IPS DF 4.7 (cell line): ENCODE measurements around the gene SCN9A.
"Not testable (repeated sequence)": the region's sequence is repeated elsewhere in the genome, so short reads cannot be mapped to it uniquely, and the experiment has no call there.

Experiments
- DNase-seq: peaks from one replicate; pipeline ENCODE4 v3.0.0-alpha.2; 2013; ENCODE audit warnings: low spot score; ENCODE audit errors: extremely low read depth

The SCN9A gene

DNA sequence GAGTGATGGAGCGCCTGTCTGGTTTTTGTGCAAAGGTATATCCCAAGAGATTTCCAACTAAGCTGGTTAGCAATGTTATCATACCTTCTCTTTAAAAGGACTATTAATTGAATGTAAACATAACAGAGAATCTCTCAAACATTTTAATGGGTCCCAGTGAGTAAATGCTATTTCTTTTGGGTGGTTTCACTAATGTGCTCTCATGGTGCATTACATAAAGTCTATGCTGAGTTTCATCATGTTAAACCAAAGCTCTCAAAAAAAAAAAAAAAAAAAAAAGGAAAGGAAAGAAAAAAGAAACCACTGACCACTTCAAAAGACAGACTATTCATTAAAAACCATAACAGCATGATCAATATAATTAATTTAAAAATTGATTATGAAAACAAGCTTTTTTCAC lies 128.8 kb downstream of the SCN9A start:
- DNase-seq, result no peak

- DNase-seq, result no peak
Observed at GRCh38 chr2:166242309-166242708, 133.4 kb downstream of the SCN9A start.

DNA sequence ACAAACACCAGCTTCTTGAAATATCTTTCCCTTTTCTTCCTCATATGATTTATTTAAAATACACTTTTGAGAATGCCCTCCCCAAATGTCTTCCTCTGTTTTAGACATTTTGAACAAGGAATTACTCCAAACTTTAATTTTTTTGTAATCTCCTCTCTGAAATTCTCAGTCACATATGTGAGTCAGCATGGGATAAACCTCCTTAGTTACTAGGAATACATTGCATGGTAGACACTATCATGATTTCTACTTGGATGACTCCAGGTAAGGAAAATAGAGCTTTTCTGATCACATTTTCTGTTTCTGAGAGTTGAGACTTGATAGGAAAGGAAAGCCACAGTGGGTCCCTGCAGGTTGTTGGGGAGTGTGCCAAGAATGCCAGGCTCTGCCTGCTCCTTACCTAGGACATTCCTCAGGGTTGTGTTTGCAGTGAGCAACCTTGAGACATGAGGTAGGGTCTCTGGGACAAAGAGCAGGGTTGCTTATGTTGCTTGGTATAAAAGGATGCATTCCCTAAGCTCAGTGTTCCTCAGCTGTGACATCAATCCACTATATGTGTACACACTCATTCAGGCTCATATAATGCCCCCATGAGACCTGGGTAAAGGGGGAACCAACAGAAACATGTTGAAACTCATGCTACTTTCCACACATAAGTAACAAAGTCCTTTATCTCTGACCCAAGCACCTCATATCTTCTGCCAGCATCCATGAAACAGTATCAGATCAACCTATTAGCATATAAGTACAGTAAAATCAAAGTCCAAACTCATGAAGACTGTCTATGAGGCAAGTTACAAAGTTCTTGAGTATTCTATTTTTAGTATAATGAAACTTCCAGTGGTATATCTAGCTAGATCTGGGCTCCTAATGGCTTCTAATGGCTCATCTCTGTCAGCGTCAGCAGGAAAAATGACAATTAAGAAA lies 135.1 kb downstream of the SCN9A start:
- DNase-seq, result no peak

DNA sequence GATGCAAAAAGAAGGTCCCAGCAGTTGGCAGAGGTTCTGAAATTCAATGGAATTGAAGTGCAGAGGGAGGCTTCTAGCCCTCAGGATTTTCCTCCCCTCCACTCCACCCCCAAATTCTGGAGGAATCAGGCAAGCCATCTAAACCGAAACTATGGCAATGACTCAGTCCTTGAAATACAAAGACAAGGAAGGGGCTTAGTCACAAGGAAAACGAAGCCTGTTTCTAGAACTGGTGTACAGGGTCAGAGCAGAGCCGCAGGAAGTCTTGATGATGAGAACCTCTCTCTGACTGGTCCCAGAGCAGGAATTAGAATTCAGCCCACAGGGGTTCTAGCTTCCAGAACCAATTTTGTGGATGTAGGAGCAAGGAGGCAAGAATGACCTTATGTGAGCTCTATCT lies 136.2 kb downstream of the SCN9A start:
- DNase-seq, result no peak

- DNase-seq, result no peak
Observed at GRCh38 chr2:166238176-166238575, 137.6 kb downstream of the SCN9A start.

DNA sequence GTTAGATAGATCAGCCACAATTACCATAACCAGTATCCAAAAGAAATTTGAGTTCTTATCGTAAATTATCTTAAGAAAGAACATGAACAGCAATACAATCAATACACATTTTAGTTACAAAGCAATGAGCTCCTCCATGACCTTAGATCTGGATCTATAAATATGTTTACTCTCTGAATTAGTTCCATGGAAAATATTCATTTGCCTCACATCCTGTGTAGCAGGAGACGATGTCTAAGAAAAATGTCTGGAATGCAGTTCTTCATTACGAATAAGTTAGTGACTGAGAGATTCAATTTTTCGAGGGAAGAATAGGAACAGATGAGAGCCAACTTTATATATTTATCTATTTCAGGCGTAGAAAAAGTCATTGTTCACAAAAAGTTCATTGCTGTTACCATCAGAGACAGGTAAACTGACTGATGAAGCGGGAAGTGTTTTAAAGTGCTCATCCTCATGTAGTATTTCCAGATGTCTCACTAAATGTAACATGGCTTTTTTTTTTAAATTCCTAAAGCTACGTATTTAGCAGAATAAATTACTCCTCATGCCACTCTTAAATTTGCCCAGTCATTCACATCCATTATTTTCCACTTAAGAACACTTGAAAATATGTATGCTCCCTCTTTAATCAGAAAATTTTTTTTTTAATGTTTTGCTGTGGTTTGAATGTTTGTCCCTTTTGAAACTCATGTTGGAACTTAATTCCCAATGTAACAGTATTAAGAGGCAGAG lies 141.5 kb downstream of the SCN9A start:
- DNase-seq, result no peak

DNA sequence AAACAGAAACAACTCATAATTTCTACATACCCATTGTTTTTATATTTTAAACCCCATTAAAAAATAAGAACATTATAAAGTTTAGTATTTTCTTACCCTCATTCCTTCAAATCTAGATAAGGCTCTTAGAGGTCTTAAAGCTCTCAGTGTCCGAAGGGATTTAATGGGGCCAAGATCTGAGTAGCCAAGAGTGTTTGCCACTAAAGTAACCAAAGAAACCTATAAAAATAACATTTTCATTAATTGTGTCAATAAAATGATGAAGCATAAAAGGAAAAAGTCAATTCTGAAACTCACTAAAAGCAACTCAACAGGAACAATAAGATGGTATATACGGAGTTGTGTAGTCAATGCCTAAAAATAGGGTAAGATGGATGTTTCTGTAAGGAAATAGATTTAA lies 142.5 kb downstream of the SCN9A start:
- DNase-seq, result no peak

DNA sequence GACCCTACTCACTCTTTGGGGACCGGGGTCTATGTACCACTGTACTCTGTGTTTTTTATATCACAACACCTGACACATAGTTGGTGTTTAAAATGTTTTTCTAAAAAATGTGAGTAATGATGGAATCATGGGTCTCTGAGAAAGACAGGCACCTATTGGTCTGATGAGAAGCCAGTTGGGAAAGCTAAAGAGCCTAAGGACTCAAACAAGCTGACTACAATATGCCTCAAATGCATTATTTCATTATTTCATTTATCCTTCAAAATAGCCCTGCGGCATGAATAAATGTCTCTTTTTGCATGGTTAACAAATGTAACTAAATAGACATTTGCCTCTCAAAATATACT lies 145.0 kb downstream of the SCN9A start:
- no peak for DNase-seq

- no peak for DNase-seq
Observed at GRCh38 chr2:166230024-166230723, 145.6 kb downstream of the SCN9A start.

- no peak for DNase-seq
Observed at GRCh38 chr2:166229678-166230023, 146.1 kb downstream of the SCN9A start.

GRCh38 chr2:166224197-166224596 lies 151.5 kb downstream of the SCN9A start:
- no peak for DNase-seq

DNA sequence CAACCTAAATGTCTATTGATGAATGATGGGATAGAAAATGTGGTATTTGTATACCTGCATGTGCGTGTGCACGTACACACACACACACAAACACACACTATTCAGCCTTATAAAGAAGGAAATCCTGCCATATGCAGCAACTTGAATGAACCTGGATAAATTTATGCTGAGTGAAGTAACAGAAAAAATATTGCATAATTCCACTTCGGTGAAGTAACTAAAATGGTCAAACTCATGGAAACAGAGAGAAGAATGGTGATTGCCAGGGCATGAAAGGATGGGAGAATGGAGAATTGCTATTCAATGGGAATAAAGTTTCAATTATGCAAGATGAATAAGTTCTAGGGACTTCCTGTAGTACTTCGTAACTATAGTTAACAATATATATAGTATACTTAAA lies 152.4 kb downstream of the SCN9A start:
- no peak for DNase-seq

GRCh38 chr2:166211079-166211478 lies 164.7 kb downstream of the SCN9A start:
- no peak for DNase-seq

- not testable (repeated sequence) for DNase-seq
Observed at GRCh38 chr2:166209944-166210343, 165.8 kb downstream of the SCN9A start.

GRCh38 chr2:166209367-166209766 lies 166.4 kb downstream of the SCN9A start:
- not testable (repeated sequence) for DNase-seq

GRCh38 chr2:166206153-166206552 lies 169.6 kb downstream of the SCN9A start:
- DNase-seq, result not testable (repeated sequence)

GRCh38 chr2:166202778-166203177 lies 173.0 kb downstream of the SCN9A start:
- DNase-seq, result no peak

GRCh38 chr2:166197446-166197845 lies 178.3 kb downstream of the SCN9A start:
- no peak for DNase-seq

DNA sequence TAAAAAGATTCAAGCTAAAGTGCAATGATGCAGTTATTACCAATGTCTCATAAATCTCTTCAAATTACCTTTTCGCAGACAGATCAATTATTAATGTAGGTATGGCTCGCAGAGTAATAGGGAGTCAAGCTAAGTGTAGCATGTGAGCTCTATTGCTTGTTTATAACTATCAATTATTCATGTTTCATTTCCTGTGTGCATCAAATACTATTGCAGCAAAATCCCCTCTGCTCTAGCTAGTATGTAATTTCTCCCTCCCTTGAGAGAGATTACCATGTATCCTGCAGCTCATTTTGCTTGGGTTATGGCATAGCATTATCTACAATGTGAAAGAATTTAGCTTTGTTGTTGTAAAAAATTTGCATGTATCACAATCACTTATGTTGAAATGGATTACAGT lies 182.3 kb downstream of the SCN9A start:
- no peak for DNase-seq

DNA sequence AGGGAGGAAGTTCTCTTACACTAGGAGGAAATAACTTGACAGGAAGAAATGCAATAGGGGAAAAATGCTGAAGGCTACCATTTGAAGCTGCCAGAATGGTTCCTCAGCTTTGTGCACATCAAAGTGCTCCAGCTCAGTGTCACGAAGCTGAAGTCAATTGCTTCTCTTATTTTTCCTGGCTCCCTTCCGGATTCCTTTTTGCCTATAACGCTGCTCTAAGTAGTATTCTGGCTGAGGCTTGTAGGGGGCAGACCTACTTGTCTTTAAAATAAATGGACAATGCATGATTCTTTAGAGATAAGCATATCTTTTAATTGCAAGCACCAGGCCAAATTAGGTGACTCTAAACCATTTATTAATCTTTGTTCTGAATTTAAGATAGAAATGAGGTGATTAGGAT lies 187.7 kb downstream of the SCN9A start:
- no peak for DNase-seq

- no peak for DNase-seq
Observed at GRCh38 chr2:166184789-166185188, 191.0 kb downstream of the SCN9A start.

- DNase-seq, result no peak
Observed at GRCh38 chr2:166181813-166182154, 194.0 kb downstream of the SCN9A start.
